ENCODE data around the gene VPS37D.
"Not testable (repeated sequence)": the region's sequence is repeated elsewhere in the genome, so short reads cannot be mapped to it uniquely, and the experiment has no call there.

The VPS37D gene

GRCh38 chr7:73635428-73636200, 32.0 kb upstream of the VPS37D start:
- Mint-ChIP-seq H3K27ac (no peak overlapping the region), H3K4me1 (ENCODE audit: low read depth) (peaks cover 2% of the 10 kb centered on the region), H3K4me3 (no peak overlapping the region), H3K27me3 (peaks cover 10% of the 10 kb centered on the region), H3K9me3 (ENCODE audit: low read depth) (no peaks in the 10 kb centered on the region), H3K36me3 (no peaks in the 10 kb centered on the region)

- Mint-ChIP-seq H3K27me3 (peaks cover 7% of the 10 kb centered on the region), H3K27ac (no peak overlapping the region), H3K4me3 (no peak overlapping the region), H3K4me1 (ENCODE audit: low read depth) (peaks cover 2% of the 10 kb centered on the region), H3K9me3 (ENCODE audit: low read depth) (no peaks in the 10 kb centered on the region), H3K36me3 (no peaks in the 10 kb centered on the region)
Observed at GRCh38 chr7:73638911-73639310, 28.7 kb upstream of the VPS37D start.

GRCh38 chr7:73642834-73643233, 24.8 kb upstream of the VPS37D start:
- Mint-ChIP-seq H3K4me1 (ENCODE audit: low read depth) (no peaks in the 10 kb centered on the region), H3K27me3 (peaks cover 10% of the 10 kb centered on the region), H3K27ac (no peak overlapping the region), H3K36me3 (no peaks in the 10 kb centered on the region), H3K9me3 (ENCODE audit: low read depth) (no peaks in the 10 kb centered on the region), H3K4me3 (no peak overlapping the region)

GRCh38 chr7:73644688-73645286, 22.8 kb upstream of the VPS37D start:
- no peaks in the 10 kb centered on the region for H3K36me3 Mint-ChIP-seq
- H3K4me3 Mint-ChIP-seq: no peak overlapping the region
- peaks cover 17% of the 10 kb centered on the region for H3K27me3 Mint-ChIP-seq
- no peak overlapping the region for H3K27ac Mint-ChIP-seq
- no peaks in the 10 kb centered on the region for H3K9me3 Mint-ChIP-seq (ENCODE audit: low read depth)
- H3K4me1 Mint-ChIP-seq (ENCODE audit: low read depth): peaks cover 7% of the 10 kb centered on the region

- Mint-ChIP-seq H3K4me3 (no peak overlapping the region), H3K27me3 (peaks cover 21% of the 10 kb centered on the region), H3K4me1 (ENCODE audit: low read depth) (peaks cover 7% of the 10 kb centered on the region), H3K27ac (no peak overlapping the region), H3K9me3 (ENCODE audit: low read depth) (no peaks in the 10 kb centered on the region), H3K36me3 (no peaks in the 10 kb centered on the region)
Observed at GRCh38 chr7:73645643-73646174, 21.9 kb upstream of the VPS37D start.

- Mint-ChIP-seq H3K4me3 (peak overlapping the region; percentile 46), H3K27me3 (peaks cover 23% of the 10 kb centered on the region), H3K9me3 (ENCODE audit: low read depth) (no peaks in the 10 kb centered on the region), H3K4me1 (ENCODE audit: low read depth) (peaks cover 7% of the 10 kb centered on the region), H3K27ac (no peak overlapping the region), H3K36me3 (no peaks in the 10 kb centered on the region)
Observed at GRCh38 chr7:73646785-73647724, 20.6 kb upstream of the VPS37D start.

GRCh38 chr7:73647725-73648592, 19.7 kb upstream of the VPS37D start:
- H3K27me3 Mint-ChIP-seq: peaks cover 29% of the 10 kb centered on the region
- no peaks in the 10 kb centered on the region for H3K9me3 Mint-ChIP-seq (ENCODE audit: low read depth)
- peak overlapping the region; percentile 69 for H3K4me3 Mint-ChIP-seq
- no peak overlapping the region for H3K27ac Mint-ChIP-seq
- peaks cover 7% of the 10 kb centered on the region for H3K4me1 Mint-ChIP-seq (ENCODE audit: low read depth)
- H3K36me3 Mint-ChIP-seq: no peaks in the 10 kb centered on the region

- peaks cover 7% of the 10 kb centered on the region for H3K4me1 Mint-ChIP-seq (ENCODE audit: low read depth)
- no peaks in the 10 kb centered on the region for H3K9me3 Mint-ChIP-seq (ENCODE audit: low read depth)
- peak overlapping the region; percentile 69 for H3K4me3 Mint-ChIP-seq
- H3K36me3 Mint-ChIP-seq: no peaks in the 10 kb centered on the region
- H3K27ac Mint-ChIP-seq: no peak overlapping the region
- H3K27me3 Mint-ChIP-seq: peaks cover 31% of the 10 kb centered on the region
Observed at GRCh38 chr7:73648593-73649332, 18.9 kb upstream of the VPS37D start.

- no peak overlapping the region for H3K27ac Mint-ChIP-seq
- H3K4me3 Mint-ChIP-seq: peak overlapping the region; percentile 47
Observed at GRCh38 chr7:73649576-73649975, 18.1 kb upstream of the VPS37D start.

GRCh38 chr7:73650524-73650923, 17.1 kb upstream of the VPS37D start:
- no peaks in the 10 kb centered on the region for H3K9me3 Mint-ChIP-seq (ENCODE audit: low read depth)
- H3K4me1 Mint-ChIP-seq (ENCODE audit: low read depth): peaks cover 7% of the 10 kb centered on the region
- H3K27ac Mint-ChIP-seq: no peak overlapping the region
- no peaks in the 10 kb centered on the region for H3K36me3 Mint-ChIP-seq
- H3K27me3 Mint-ChIP-seq: peaks cover 34% of the 10 kb centered on the region
- no peak overlapping the region for H3K4me3 Mint-ChIP-seq

More at GRCh38 chr7:73649576-73649975, 18.1 kb upstream of the VPS37D start:
- Mint-ChIP-seq H3K9me3 (ENCODE audit: low read depth) (no peaks in the 10 kb centered on the region), H3K36me3 (no peaks in the 10 kb centered on the region), H3K27me3 (peaks cover 31% of the 10 kb centered on the region), H3K4me1 (ENCODE audit: low read depth) (peaks cover 7% of the 10 kb centered on the region)

- peaks cover 7% of the 10 kb centered on the region for H3K4me1 Mint-ChIP-seq (ENCODE audit: low read depth)
- peaks cover 25% of the 10 kb centered on the region for H3K27me3 Mint-ChIP-seq
- H3K27ac Mint-ChIP-seq: no peak overlapping the region
- no peak overlapping the region for H3K4me3 Mint-ChIP-seq
- H3K9me3 Mint-ChIP-seq (ENCODE audit: low read depth): no peaks in the 10 kb centered on the region
- H3K36me3 Mint-ChIP-seq: no peaks in the 10 kb centered on the region
Observed at GRCh38 chr7:73652541-73652949, 15.1 kb upstream of the VPS37D start.

- H3K27me3 Mint-ChIP-seq: peaks cover 18% of the 10 kb centered on the region
- H3K4me1 Mint-ChIP-seq (ENCODE audit: low read depth); H3K9me3 Mint-ChIP-seq (ENCODE audit: low read depth); H3K4me3 Mint-ChIP-seq; H3K36me3 Mint-ChIP-seq; H3K27ac Mint-ChIP-seq: not testable (repeated sequence)
Observed at GRCh38 chr7:73655309-73655708, 12.3 kb upstream of the VPS37D start.

- Mint-ChIP-seq H3K4me1 (ENCODE audit: low read depth) (no peaks in the 10 kb centered on the region), H3K27ac (no peak overlapping the region), H3K9me3 (ENCODE audit: low read depth) (peaks cover 5% of the 10 kb centered on the region), H3K36me3 (no peaks in the 10 kb centered on the region), H3K4me3 (no peak overlapping the region), H3K27me3 (peaks cover 16% of the 10 kb centered on the region)
Observed at GRCh38 chr7:73659983-73660382, 7.6 kb upstream of the VPS37D start.

All from activated naive CD8-positive, alpha-beta T cell (primary cell).